Fibroblast of lung (primary cell): Measurements from ENCODE around the gene GMPPB. TPM values are rescaled to one million over a fixed set of nuclear protein-coding genes. Genes with fewer than 3 reads are reported as not detected.

Experiments
- DNase-seq, 2 donors: peaks; one replicate each; pipeline versions ENCODE4 v3.0.0 to v3.0.0-alpha.2; 2010; ENCODE audit warnings: low read depth in 2 of 2
- H2AFZ ChIP-seq: 2 replicates; pipeline ENCODE4 v1.5.1; 2012; ENCODE audit warnings: low read length, control low read depth, inconsistent platforms
- H3K27ac ChIP-seq: 2 replicates; pipeline ENCODE4 v1.5.1; 2011; ENCODE audit warnings: low read length, control low read depth; ENCODE audit not compliant: insufficient read depth
- H3K27me3 ChIP-seq: 2 replicates; pipeline ENCODE4 v1.5.1; 2011; ENCODE audit warnings: mild to moderate bottlenecking, low read length; ENCODE audit not compliant: control insufficient read depth, insufficient read depth
- H3K36me3 ChIP-seq: 2 replicates; pipeline ENCODE4 v1.5.1; 2011; ENCODE audit warnings: low read length; ENCODE audit not compliant: control insufficient read depth, insufficient read depth
- H3K4me1 ChIP-seq: 2 replicates; pipeline ENCODE4 v1.5.1; 2011; ENCODE audit warnings: low read length; ENCODE audit not compliant: control insufficient read depth, insufficient read depth; ENCODE audit errors: extremely low read depth
- H3K4me2 ChIP-seq: 2 replicates; pipeline ENCODE4 v1.5.1; 2011; ENCODE audit warnings: low read length, control low read depth; ENCODE audit not compliant: insufficient read depth; ENCODE audit errors: extremely low read depth
- H3K4me3 ChIP-seq, 4 experiments: fragments of 200-600 bp in 1 of 4; sonication (generic) in 1 of 4; replicated peaks in 1 of 4; 2 replicates each; pipeline ENCODE4 v1.5.1; 2011 to 2016; ENCODE audit warnings: low read length in 4 of 4, low read depth in 3 of 4, mild to moderate bottlenecking in 3 of 4, control low read depth in 2 of 4, inconsistent platforms in 1 of 4, mixed read lengths in 1 of 4; ENCODE audit not compliant: insufficient read depth in 1 of 4; ENCODE audit errors: control extremely low read depth in 1 of 4
- H3K79me2 ChIP-seq: 2 replicates; pipeline ENCODE4 v1.5.1; 2012; ENCODE audit warnings: mild to moderate bottlenecking, low read length, inconsistent platforms; ENCODE audit not compliant: control insufficient read depth, insufficient read depth
- H3K9ac ChIP-seq: 2 replicates; pipeline ENCODE4 v1.5.1; 2011; ENCODE audit warnings: mild to moderate bottlenecking, low read length, control low read depth; ENCODE audit not compliant: insufficient read depth
- H3K9me3 ChIP-seq: 2 replicates; pipeline ENCODE4 v1.5.1; 2012; ENCODE audit warnings: low read depth, low read length; ENCODE audit not compliant: control insufficient read depth, insufficient read depth
- H4K20me1 ChIP-seq: 2 replicates; pipeline ENCODE4 v1.5.1; 2011; ENCODE audit warnings: low read length; ENCODE audit not compliant: control insufficient read depth, insufficient read depth; ENCODE audit errors: extremely low read depth
- EZH2 ChIP-seq: IDR thresholded peaks from 2 replicates; pipeline ENCODE4 v1.5.1; 2012; ENCODE audit warnings: low read length, control low read depth, mild to moderate bottlenecking; ENCODE audit errors: missing control alignments
- polyA plus RNA-seq, 2 donors: library from polyadenylated mRNA; depleted of rRNA in 1 of 2; stranded (reverse) in 1 of 2; unstranded in 1 of 2; fragments of >200 nt; gene quantifications; 2 replicates each; pipeline ENCODE4 v1.2.1, GENCODE V29; 2011 to 2012; ENCODE audit warnings: missing spikeins in 1 of 2
- total RNA-seq: library from RNA; depleted of rRNA; stranded (reverse); fragments of >200 nt; gene quantifications from 2 replicates; pipeline ENCODE4 v1.2.1, GENCODE V29; 2014
- TF ChIP-seq, protein P1 (sequence below), 2 donors: IDR thresholded peaks in 1 of 2; conservative IDR thresholded peaks in 1 of 2; 1 replicate in 1 of 2; 2 replicates in 1 of 2; pipeline ENCODE4 v1.5.1; 2011 to 2012; ENCODE audit warnings: low read length in 2 of 2, control low read depth in 1 of 2, inconsistent platforms in 1 of 2, low read depth in 1 of 2, mild to moderate bottlenecking in 1 of 2

The GMPPB gene
- total and polyA plus RNA-seq, 2 donors (not counting 1 experiment from before 2014, with no cell fraction given) = 13.7 to 14.4 TPM

GRCh38 chr3:49756036-49756435 lies 32.3 kb upstream of the GMPPB start:
- Histone ChIP-seq H3K27me3 (no peaks in the 10 kb centered on the region), H3K9ac (no peak overlapping the region), H4K20me1 (peaks cover 1% of the 10 kb centered on the region), H3K4me3 (no peak overlapping the region), H3K79me2 (peaks cover 43% of the 10 kb centered on the region), H3K4me1 (no peaks in the 10 kb centered on the region), H2AFZ (no peak overlapping the region), H3K9me3 (no peaks in the 10 kb centered on the region), H3K27ac (no peak overlapping the region), H3K36me3 (no peaks in the 10 kb centered on the region), H3K4me2 (no peak overlapping the region)
- DNase-seq = no peak
- TF ChIP-seq, protein P1, sequence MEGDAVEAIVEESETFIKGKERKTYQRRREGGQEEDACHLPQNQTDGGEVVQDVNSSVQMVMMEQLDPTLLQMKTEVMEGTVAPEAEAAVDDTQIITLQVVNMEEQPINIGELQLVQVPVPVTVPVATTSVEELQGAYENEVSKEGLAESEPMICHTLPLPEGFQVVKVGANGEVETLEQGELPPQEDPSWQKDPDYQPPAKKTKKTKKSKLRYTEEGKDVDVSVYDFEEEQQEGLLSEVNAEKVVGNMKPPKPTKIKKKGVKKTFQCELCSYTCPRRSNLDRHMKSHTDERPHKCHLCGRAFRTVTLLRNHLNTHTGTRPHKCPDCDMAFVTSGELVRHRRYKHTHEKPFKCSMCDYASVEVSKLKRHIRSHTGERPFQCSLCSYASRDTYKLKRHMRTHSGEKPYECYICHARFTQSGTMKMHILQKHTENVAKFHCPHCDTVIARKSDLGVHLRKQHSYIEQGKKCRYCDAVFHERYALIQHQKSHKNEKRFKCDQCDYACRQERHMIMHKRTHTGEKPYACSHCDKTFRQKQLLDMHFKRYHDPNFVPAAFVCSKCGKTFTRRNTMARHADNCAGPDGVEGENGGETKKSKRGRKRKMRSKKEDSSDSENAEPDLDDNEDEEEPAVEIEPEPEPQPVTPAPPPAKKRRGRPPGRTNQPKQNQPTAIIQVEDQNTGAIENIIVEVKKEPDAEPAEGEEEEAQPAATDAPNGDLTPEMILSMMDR (conservative IDR thresholded peaks at IDR 0.05 in 1 of 2, IDR thresholded peaks at IDR 0.05 in 1 of 2; ENCODE audit: low read depth in 1 of 2, low read length in 2 of 2) = no peak
- TF ChIP-seq EZH2 = no peak

GRCh38 chr3:49754536-49754935 lies 30.8 kb upstream of the GMPPB start:
- no peaks in the 10 kb centered on the region for H3K27me3 ChIP-seq
- peaks cover 39% of the 10 kb centered on the region for H3K79me2 ChIP-seq
- H3K4me2 ChIP-seq = no peak overlapping the region
- no peak overlapping the region for H3K4me3 ChIP-seq
- peaks cover 1% of the 10 kb centered on the region for H4K20me1 ChIP-seq
- H3K9ac ChIP-seq = no peak overlapping the region
- H3K27ac ChIP-seq = no peak overlapping the region
- no peak overlapping the region for H2AFZ ChIP-seq
- H3K4me1 ChIP-seq = no peaks in the 10 kb centered on the region
- no peak for DNase-seq
- H3K36me3 ChIP-seq = no peaks in the 10 kb centered on the region
- no peaks in the 10 kb centered on the region for H3K9me3 ChIP-seq
- TF ChIP-seq, protein P1 (conservative IDR thresholded peaks at IDR 0.05 in 1 of 2, IDR thresholded peaks at IDR 0.05 in 1 of 2; ENCODE audit: low read depth in 1 of 2, low read length in 2 of 2) = no peak
- no peak for TF ChIP-seq EZH2

DNA sequence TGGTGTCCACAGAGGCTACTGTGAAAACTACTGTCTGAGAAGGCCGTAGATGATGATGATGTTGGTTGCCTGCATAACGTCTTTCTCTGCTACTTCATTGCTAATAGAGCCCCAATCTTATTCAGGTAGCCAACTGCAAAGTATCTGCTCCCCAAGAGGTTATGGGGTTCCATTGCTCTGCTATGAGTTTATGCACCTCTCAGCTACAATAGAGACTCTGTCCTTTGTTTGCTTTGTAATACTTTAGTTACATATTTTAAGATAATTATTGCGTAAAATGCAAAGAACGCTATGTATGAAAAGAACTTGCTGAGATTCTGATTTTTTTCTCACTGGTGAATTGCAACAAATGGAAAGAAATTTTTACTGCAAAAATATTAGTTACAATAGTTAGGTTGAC lies 27.8 kb upstream of the GMPPB start:
- H4K20me1 ChIP-seq = peaks cover 1% of the 10 kb centered on the region
- peaks cover 3% of the 10 kb centered on the region for H3K36me3 ChIP-seq
- no peak overlapping the region for H3K9ac ChIP-seq
- H3K27ac ChIP-seq = no peak overlapping the region
- no peaks in the 10 kb centered on the region for H3K4me1 ChIP-seq
- TF ChIP-seq, protein P1 (conservative IDR thresholded peaks at IDR 0.05 in 1 of 2, IDR thresholded peaks at IDR 0.05 in 1 of 2; ENCODE audit: low read depth in 1 of 2, low read length in 2 of 2) = no peak
- no peak for TF ChIP-seq EZH2
- H3K79me2 ChIP-seq = peaks cover 35% of the 10 kb centered on the region
- H3K4me3 ChIP-seq = no peak overlapping the region
- no peak overlapping the region for H2AFZ ChIP-seq
- no peaks in the 10 kb centered on the region for H3K9me3 ChIP-seq
- no peak for DNase-seq
- no peak overlapping the region for H3K4me2 ChIP-seq
- H3K27me3 ChIP-seq = no peaks in the 10 kb centered on the region
